Activated T-helper 17 cell treated with anti-CD3 and anti-CD28 coated beads, Interleukin-2, amount 50 U/mL, for 72 hours (primary cell): ENCODE data around the gene MAML3. TPM values are rescaled to one million over a fixed set of nuclear protein-coding genes. Genes with fewer than 3 reads are reported as not detected.

Source experiments
- ATAC-seq: fragments of 150-1000 bp; cut with Tn5 transposase; replicated peaks from 2 replicates; pipeline ENCODE4 v1.10.0; 2021; ENCODE audit warnings: mild to moderate bottlenecking, moderate library complexity
- H3K27ac Mint-ChIP-seq: one replicate; pipeline ENCODE4 v1.8.0; 2022; ENCODE audit warnings: mixed read lengths
- H3K27me3 Mint-ChIP-seq: one replicate; pipeline ENCODE4 v1.8.0; 2022; ENCODE audit warnings: mixed read lengths
- H3K36me3 Mint-ChIP-seq: one replicate; pipeline ENCODE4 v1.8.0; 2022; ENCODE audit warnings: low read depth, mild to moderate bottlenecking, mixed read lengths
- H3K4me1 Mint-ChIP-seq: one replicate; pipeline ENCODE4 v1.8.0; 2022; ENCODE audit warnings: mixed read lengths
- H3K4me3 Mint-ChIP-seq: one replicate; pipeline ENCODE4 v1.8.0; 2022; ENCODE audit warnings: mild to moderate bottlenecking, mixed read lengths
- H3K9me3 Mint-ChIP-seq: one replicate; pipeline ENCODE4 v1.8.0; 2022; ENCODE audit warnings: mixed read lengths
- total RNA-seq, 2 donors: library from RNA; stranded (reverse); gene quantifications; one replicate each; pipeline ENCODE4 v1.2.3, GENCODE V29; 2022

The MAML3 gene
- total RNA-seq, 2 donors from 2014 or later: 0.98 to 1.3 TPM

GRCh38 chr4:140028676-140029517 lies 125.1 kb downstream of the MAML3 start:
- H3K27ac Mint-ChIP-seq: no peak overlapping the region
- H3K4me1 Mint-ChIP-seq: no peaks in the 10 kb centered on the region
- H3K27me3 Mint-ChIP-seq: peaks cover 17% of the 10 kb centered on the region
- ATAC-seq: no peak
- no peak overlapping the region for H3K4me3 Mint-ChIP-seq
- no peaks in the 10 kb centered on the region for H3K9me3 Mint-ChIP-seq
- H3K36me3 Mint-ChIP-seq: no peaks in the 10 kb centered on the region

GRCh38 chr4:140028101-140028500 lies 125.9 kb downstream of the MAML3 start:
- Mint-ChIP-seq H3K9me3 (no peaks in the 10 kb centered on the region), H3K4me1 (no peaks in the 10 kb centered on the region), H3K36me3 (no peaks in the 10 kb centered on the region), H3K4me3 (no peak overlapping the region), H3K27ac (no peak overlapping the region), H3K27me3 (peaks cover 17% of the 10 kb centered on the region)
- ATAC-seq: no peak

DNA sequence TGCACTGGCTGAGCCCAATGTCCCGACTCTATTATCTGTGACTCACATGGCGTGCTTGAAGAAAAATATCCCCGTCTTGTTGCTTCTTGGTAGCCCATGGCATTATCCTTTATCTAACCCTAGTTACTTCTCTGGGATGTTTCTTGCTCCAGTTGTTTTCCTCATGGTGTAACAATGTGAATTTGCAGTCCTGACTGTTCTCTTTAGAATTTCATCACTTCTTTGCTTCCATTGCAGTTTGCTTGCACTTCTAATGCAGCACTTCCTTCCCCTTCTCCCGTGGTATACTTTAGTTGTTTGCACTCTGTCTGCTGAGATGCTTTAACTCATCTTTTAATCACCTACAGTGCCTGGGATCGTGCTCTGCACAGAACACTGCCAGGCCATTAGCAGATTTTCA lies 126.9 kb downstream of the MAML3 start:
- H3K9me3 Mint-ChIP-seq: no peaks in the 10 kb centered on the region
- peaks cover 17% of the 10 kb centered on the region for H3K27me3 Mint-ChIP-seq
- H3K4me1 Mint-ChIP-seq: no peaks in the 10 kb centered on the region
- H3K27ac Mint-ChIP-seq: no peak overlapping the region
- no peak for ATAC-seq
- H3K4me3 Mint-ChIP-seq: no peak overlapping the region
- no peaks in the 10 kb centered on the region for H3K36me3 Mint-ChIP-seq

- Mint-ChIP-seq H3K4me3 (no peak overlapping the region), H3K27me3 (peaks cover 15% of the 10 kb centered on the region), H3K27ac (no peak overlapping the region), H3K4me1 (no peaks in the 10 kb centered on the region), H3K9me3 (no peaks in the 10 kb centered on the region), H3K36me3 (no peaks in the 10 kb centered on the region)
- ATAC-seq: no peak
These were observed 128.5 kb downstream of the MAML3 start for GRCh38 chr4:140025470-140025869.

DNA sequence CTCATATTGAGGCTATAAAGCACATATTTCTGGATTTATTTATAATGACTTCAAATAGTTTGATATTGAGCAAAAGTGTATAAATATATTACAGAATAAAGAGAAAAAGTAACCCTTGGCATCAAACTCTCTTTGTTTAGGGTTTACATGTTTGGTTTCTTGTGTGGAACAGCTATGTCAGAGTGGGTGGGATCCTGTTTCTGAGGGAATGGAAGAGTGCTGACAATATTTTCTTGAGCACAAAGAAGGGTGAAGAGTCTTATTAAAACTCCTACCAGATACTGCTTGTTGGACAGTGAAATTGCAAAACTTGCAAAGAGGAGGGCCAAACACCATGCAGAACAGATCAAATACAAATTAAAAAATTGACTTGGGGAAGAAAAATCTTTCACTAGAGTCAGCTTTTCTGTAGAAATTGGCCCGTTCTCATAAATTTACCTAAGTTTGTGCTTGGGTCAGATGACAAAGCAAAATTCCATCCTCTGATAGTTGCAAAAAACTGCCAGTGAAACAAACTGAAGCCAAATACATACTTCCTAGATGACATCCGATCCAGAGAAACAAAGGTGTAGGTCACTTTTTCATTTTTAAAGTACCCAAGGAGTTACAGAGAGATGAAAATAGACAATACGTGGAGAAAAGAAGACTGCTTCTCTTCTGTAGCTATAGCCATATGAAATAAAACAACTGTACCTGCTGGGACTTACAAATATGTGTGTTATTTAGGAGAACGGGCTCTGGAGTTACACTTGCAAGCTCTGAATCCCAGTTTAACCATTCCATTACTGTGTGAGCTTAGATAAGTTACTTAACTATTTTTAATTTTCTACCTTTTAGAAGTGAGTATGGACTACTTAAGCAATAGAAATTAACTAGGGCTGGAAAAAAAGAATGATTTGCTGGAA lies 133.3 kb downstream of the MAML3 start:
- H3K27me3 Mint-ChIP-seq: no peaks in the 10 kb centered on the region
- ATAC-seq: no peak
- H3K4me3 Mint-ChIP-seq: no peak overlapping the region
- H3K27ac Mint-ChIP-seq: no peak overlapping the region
- no peaks in the 10 kb centered on the region for H3K9me3 Mint-ChIP-seq
- no peaks in the 10 kb centered on the region for H3K4me1 Mint-ChIP-seq
- H3K36me3 Mint-ChIP-seq: no peaks in the 10 kb centered on the region

DNA sequence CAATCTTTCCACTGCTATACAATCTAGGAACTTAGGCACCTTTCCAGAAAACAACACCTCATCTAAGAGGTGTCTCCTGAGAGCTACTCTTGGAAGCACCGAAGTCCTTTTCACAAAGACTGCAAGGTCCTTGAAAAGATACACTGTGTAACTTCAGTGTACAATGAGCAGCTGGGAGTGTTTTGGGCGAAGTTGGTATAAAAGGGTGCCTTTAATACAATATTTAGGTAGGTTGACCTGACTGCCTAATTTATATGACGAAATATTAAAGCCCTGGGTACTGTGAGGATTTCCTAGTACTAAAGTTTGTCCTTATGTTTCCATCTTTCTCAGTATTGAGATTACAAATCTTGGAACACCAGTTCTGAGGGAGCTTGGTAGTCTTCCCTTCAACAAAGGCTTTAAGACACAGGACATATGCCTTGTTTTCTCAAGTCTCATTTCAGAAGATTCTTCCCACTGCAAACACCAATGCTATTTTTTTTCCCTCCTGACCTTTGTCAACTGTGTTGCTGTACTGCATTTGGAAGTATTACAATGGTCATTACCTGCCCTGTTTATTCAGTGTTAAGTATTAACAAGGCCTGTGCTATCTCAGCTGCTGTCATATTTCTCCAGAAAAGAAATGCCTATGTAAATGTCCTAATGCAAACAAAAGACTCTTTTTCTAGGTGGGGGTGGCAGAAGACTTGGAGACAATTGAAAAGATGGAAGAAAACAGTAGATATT lies 134.2 kb downstream of the MAML3 start:
- ATAC-seq: no peak
- no peaks in the 10 kb centered on the region for H3K36me3 Mint-ChIP-seq
- no peaks in the 10 kb centered on the region for H3K27me3 Mint-ChIP-seq

GRCh38 chr4:140018931-140019618 lies 134.9 kb downstream of the MAML3 start:
- H3K4me1 Mint-ChIP-seq: no peaks in the 10 kb centered on the region
- H3K36me3 Mint-ChIP-seq: no peaks in the 10 kb centered on the region
- peaks cover 4% of the 10 kb centered on the region for H3K27me3 Mint-ChIP-seq
- H3K9me3 Mint-ChIP-seq: no peaks in the 10 kb centered on the region
- no peak overlapping the region for H3K27ac Mint-ChIP-seq
- no peak for ATAC-seq
- no peak overlapping the region for H3K4me3 Mint-ChIP-seq

More for the DNA sequence above, 134.2 kb downstream of the MAML3 start:
- Mint-ChIP-seq H3K9me3 (no peaks in the 10 kb centered on the region), H3K4me1 (no peaks in the 10 kb centered on the region), H3K27ac (no peak overlapping the region), H3K4me3 (no peak overlapping the region)

GRCh38 chr4:140014284-140014683 lies 139.7 kb downstream of the MAML3 start:
- Mint-ChIP-seq H3K4me3 (no peak overlapping the region), H3K36me3 (no peaks in the 10 kb centered on the region), H3K4me1 (no peaks in the 10 kb centered on the region), H3K27me3 (peaks cover 19% of the 10 kb centered on the region), H3K9me3 (no peaks in the 10 kb centered on the region), H3K27ac (no peak overlapping the region)
- ATAC-seq: no peak

DNA sequence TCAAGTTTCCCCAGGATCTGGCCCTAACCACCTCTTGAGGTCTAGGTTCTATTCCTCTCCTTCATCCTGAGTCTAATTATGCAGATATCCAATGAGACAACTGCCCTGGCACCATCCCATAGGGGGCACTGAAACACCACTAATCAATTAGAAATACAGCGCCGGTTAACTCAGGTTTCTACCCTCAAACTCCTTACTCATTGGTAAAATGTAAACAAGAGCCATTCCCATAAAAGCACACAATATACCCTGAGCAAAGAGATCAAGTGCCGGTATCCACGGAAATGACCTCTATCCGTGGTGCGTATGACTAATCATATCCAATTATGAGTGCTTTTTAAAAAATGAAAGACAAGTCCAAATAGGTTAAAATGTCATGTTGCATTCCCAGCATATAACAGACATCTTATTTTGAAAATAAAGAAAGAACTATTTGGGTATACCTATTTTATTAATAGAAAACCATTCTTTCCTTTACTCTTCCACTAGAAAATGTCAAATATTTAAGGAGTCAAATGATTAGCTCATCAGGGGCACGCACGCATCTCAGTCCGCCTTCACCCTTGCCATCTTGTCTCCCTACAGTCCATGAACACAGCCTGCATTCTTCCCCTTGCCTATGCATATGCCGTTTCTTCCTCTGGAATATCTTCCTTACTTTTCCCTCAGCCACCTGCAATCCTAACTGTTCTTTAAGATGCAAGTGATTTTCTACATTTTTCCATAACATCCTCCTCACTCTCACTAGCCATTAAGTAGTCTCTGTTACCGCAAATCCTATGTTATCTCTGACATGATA lies 141.1 kb downstream of the MAML3 start:
- ATAC-seq: peak; percentile 84
- no peaks in the 10 kb centered on the region for H3K4me1 Mint-ChIP-seq
- no peaks in the 10 kb centered on the region for H3K36me3 Mint-ChIP-seq
- H3K9me3 Mint-ChIP-seq: no peaks in the 10 kb centered on the region
- peaks cover 19% of the 10 kb centered on the region for H3K27me3 Mint-ChIP-seq
- no peak overlapping the region for H3K4me3 Mint-ChIP-seq
- no peak overlapping the region for H3K27ac Mint-ChIP-seq

- Mint-ChIP-seq H3K4me1 (no peaks in the 10 kb centered on the region), H3K36me3 (no peaks in the 10 kb centered on the region), H3K4me3 (no peak overlapping the region), H3K27me3 (peaks cover 17% of the 10 kb centered on the region), H3K27ac (no peak overlapping the region), H3K9me3 (no peaks in the 10 kb centered on the region)
- ATAC-seq: no peak
These were observed 148.3 kb downstream of the MAML3 start for GRCh38 chr4:140005699-140006098.

DNA sequence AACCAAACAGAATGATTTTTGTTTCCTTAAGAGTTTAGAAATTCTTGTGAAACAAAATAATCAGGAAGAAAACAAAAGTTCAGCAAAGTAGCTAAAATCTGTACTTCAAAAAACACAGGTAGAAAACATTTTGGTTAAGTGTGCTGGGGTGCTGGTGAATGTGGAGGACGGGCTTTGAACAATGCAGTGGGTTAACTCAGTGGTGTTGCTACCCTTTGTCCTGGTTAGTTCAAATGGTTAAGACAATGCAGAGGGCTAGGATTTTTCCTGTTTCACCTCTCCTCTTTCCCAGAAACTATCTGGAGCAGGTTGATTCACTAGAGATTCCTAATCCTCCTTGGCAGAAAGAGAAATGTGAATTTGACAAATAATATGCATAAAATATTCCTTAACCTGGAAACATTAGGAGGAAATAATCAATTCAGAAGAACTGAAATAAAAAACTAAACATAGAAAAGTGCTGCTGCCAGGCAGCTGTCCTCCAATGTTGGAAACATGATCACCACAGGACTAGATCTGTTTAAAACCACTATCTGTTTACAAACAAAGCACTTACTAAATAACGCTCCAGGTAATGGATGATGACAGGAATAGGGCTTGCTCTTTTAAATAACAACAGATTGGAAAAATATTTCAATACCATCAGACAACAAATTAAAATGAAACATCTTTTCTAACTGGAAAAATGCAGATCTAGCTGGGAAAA lies 148.9 kb downstream of the MAML3 start:
- ATAC-seq: no peak
- Mint-ChIP-seq H3K27me3 (peaks cover 19% of the 10 kb centered on the region), H3K27ac (no peak overlapping the region), H3K36me3 (no peaks in the 10 kb centered on the region), H3K4me3 (no peak overlapping the region), H3K4me1 (no peaks in the 10 kb centered on the region), H3K9me3 (no peaks in the 10 kb centered on the region)

GRCh38 chr4:140004549-140004895 lies 149.5 kb downstream of the MAML3 start:
- H3K4me3 Mint-ChIP-seq: no peak overlapping the region

More at GRCh38 chr4:140004549-140004895, 149.5 kb downstream of the MAML3 start:
- ATAC-seq: no peak
- Mint-ChIP-seq H3K4me1 (no peaks in the 10 kb centered on the region), H3K27me3 (peaks cover 21% of the 10 kb centered on the region), H3K27ac (no peak overlapping the region), H3K36me3 (no peaks in the 10 kb centered on the region), H3K9me3 (no peaks in the 10 kb centered on the region)
